Colonic mucosa (tissue), 4 donors: ENCODE results near the gene SNAP47. TPM values are rescaled to one million over a fixed set of nuclear protein-coding genes. Genes with fewer than 3 reads are reported as not detected.

Experiments
- DNase-seq: peaks from one replicate; pipeline ENCODE4 v3.0.0-alpha.2; 2020
- H3K27ac ChIP-seq: fragments of 200-600 bp; one replicate; pipeline ENCODE4 v1.8.0; 2021
- H3K27me3 ChIP-seq: fragments of 200-600 bp; one replicate; pipeline ENCODE4 v1.8.0; 2021
- H3K36me3 ChIP-seq: fragments of 200-600 bp; one replicate; pipeline ENCODE4 v1.8.0; 2021
- H3K4me1 ChIP-seq: fragments of 200-600 bp; one replicate; pipeline ENCODE4 v1.8.0; 2021; ENCODE audit warnings: mild to moderate bottlenecking
- H3K4me3 ChIP-seq: fragments of 200-600 bp; one replicate; pipeline ENCODE4 v1.8.0; 2021
- H3K9ac ChIP-seq, 2 donors: one replicate each; pipeline ENCODE4 v1.7.0; 2013; ENCODE audit warnings: control low read depth in 2 of 2, low read depth in 2 of 2, low read length in 2 of 2
- H3K9me3 ChIP-seq: fragments of 200-600 bp; one replicate; pipeline ENCODE4 v1.8.0; 2021
- CTCF ChIP-seq: fragments of 200-600 bp; IDR thresholded peaks from one replicate; pipeline ENCODE4 v1.8.0; 2022; ENCODE audit warnings: antibody characterized with exemption, mild to moderate bottlenecking
- intact Hi-C: fragments of 100-400 bp; cut with DNase I; formaldehyde crosslinking; loops from one replicate; pipeline ENCODE4 v1.14.1; 2022
- total RNA-seq, 2 donors: library from RNA; stranded (reverse); fragmentation: NEBNext Ultra II Directional in 1 of 2; extraction: Animal tissue kit (Norgen Biotek cat#: 25700) in 1 of 2; gene quantifications; one replicate each; pipeline ENCODE4 v1.2.1, GENCODE V29; 2021
- donor health status: healthy.
- donor health status: DM: no; HTN: no; CAD: no.
- donor health status: DM: no; HTN: no; CAD: no.

Gene SNAP47
- total RNA-seq, 2 donors from 2014 or later = 19.0 to 28.0 TPM

DNA sequence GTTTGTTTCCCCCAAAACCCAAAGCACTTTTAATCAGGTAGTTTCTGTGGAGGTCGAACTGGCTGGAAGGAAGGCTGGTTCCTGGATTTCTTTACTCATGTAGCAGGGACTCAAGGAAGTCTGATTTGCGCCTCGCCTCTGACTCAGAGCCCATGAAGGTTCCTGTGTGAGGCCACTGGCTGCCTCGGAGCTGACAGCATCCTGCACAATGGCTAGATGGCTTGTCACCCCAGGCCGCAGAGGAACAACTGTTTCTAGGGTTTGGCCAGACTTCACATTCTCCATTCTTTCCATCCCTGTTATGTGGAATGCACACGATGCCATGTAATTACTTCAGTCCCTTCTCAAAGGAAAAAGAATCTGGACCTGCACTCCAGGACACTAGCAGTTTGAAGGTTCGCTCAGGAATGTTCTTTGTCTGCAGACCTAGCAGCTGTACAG is 41.1 kb downstream of the SNAP47 start:
- Histone ChIP-seq H3K4me3 (no peak overlapping the region), H3K27me3 (no peaks in the 10 kb centered on the region), H3K9me3 (no peaks in the 10 kb centered on the region), H3K36me3 (no peaks in the 10 kb centered on the region), H3K9ac (no peak overlapping the region), H3K27ac (no peak overlapping the region), H3K4me1 (no peaks in the 10 kb centered on the region)
- intact Hi-C loops = no loop called here
- DNase-seq = no peak
- TF ChIP-seq CTCF = no peak

GRCh38 chr1:227777156-227777555 is 41.9 kb downstream of the SNAP47 start:
- H3K9ac ChIP-seq = no peak overlapping the region
- H3K27me3 ChIP-seq = no peaks in the 10 kb centered on the region
- TF ChIP-seq CTCF = no peak
- no peak overlapping the region for H3K27ac ChIP-seq
- H3K36me3 ChIP-seq = no peaks in the 10 kb centered on the region
- DNase-seq = no peak
- no peak overlapping the region for H3K4me3 ChIP-seq
- H3K4me1 ChIP-seq = no peaks in the 10 kb centered on the region
- no peaks in the 10 kb centered on the region for H3K9me3 ChIP-seq
- intact Hi-C loops = no loop called here

DNA sequence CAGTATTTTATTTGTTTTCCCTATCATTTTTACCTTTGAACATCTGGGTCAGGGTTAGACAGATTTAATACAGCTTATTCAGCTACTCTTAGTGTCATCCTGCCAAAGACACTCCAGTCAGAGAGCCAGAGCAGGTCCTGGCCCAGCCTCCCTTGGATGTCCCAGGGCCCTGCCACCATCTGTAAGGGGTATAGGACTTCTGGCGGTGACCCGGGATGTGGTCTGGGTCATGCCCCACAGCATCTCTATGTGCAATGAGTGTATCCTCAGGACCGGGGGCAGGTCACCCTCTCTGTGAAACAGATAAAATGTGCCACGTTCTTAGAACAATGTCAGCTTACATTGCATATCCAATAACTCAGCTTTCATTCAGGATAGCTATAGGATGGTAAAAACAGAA is 42.4 kb downstream of the SNAP47 start:
- TF ChIP-seq CTCF = no peak
- Histone ChIP-seq H3K9ac (no peak overlapping the region), H3K27me3 (no peaks in the 10 kb centered on the region), H3K36me3 (no peaks in the 10 kb centered on the region), H3K9me3 (no peaks in the 10 kb centered on the region), H3K4me1 (no peaks in the 10 kb centered on the region), H3K4me3 (no peak overlapping the region), H3K27ac (no peak overlapping the region)
- DNase-seq = no peak
- intact Hi-C loops = no loop called here

DNA sequence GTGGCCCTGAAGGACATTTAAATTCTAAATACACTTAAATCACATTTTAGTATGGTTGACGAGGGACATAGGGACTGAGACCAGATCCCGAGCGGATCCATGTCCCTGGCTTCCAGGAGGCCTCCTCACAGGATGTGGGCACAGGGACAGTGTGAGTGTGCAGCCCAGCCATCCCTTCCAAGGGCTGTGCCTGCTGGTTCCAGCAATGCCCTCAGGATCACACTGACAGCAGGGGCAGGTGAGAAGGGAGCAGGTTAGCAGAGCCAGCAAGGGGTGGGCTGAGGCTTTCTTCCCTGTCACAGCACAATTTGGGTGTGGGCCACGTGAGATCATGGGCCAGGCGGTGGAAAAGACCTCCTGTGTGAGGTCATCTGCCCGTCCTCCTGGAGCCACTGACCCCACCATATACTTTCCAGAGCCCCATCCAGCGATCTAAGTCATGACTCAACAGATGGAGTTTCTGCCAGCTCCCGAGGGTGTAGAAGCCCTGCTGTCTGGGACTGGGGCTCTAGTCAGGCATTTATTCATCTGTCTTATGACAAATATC is 43.2 kb downstream of the SNAP47 start:
- no peak overlapping the region for H3K4me3 ChIP-seq
- H3K4me1 ChIP-seq = no peaks in the 10 kb centered on the region
- intact Hi-C loops = no loop called here
- no peaks in the 10 kb centered on the region for H3K36me3 ChIP-seq
- no peaks in the 10 kb centered on the region for H3K27me3 ChIP-seq
- no peak overlapping the region for H3K9ac ChIP-seq
- TF ChIP-seq CTCF = no peak
- no peak for DNase-seq
- no peaks in the 10 kb centered on the region for H3K9me3 ChIP-seq
- H3K27ac ChIP-seq = no peak overlapping the region

DNA sequence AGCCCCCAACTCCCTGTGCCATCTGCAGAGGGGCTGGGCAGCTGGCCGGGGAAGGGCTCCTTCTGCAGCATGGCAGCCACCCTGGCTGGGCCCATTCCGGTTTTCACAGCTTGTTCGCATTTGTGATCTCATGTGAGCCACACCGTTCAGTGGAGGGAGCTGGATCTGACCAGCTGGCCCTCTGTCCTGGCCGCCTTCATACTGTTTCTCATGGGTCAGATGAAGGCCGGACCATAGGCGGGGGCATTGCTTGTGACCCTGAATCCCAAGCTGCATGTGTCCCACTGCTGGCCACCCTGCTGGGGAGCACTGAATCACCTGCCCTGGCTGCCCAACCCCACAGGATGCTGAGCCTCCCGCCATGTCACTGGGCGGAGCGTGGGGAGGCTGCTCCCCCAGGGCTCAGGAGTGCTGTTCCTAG is 43.8 kb downstream of the SNAP47 start:
- Histone ChIP-seq H3K27me3 (no peaks in the 10 kb centered on the region), H3K36me3 (no peaks in the 10 kb centered on the region), H3K4me1 (no peaks in the 10 kb centered on the region), H3K27ac (no peak overlapping the region), H3K4me3 (no peak overlapping the region), H3K9me3 (no peaks in the 10 kb centered on the region), H3K9ac (no peak overlapping the region)
- no peak for TF ChIP-seq CTCF
- intact Hi-C loops = no loop called here
- DNase-seq = no peak
